GM21423 (cell line): ENCODE measurements around the gene TIGD3.

Source experiments
- ATAC-seq: cut with Tn5 transposase; IDR thresholded peaks from one replicate; pipeline ENCODE4 v1.9.1; 2021; ENCODE audit warnings: mild to moderate bottlenecking, moderate library complexity; ENCODE audit not compliant: unreplicated experiment

The TIGD3 gene, protein sequence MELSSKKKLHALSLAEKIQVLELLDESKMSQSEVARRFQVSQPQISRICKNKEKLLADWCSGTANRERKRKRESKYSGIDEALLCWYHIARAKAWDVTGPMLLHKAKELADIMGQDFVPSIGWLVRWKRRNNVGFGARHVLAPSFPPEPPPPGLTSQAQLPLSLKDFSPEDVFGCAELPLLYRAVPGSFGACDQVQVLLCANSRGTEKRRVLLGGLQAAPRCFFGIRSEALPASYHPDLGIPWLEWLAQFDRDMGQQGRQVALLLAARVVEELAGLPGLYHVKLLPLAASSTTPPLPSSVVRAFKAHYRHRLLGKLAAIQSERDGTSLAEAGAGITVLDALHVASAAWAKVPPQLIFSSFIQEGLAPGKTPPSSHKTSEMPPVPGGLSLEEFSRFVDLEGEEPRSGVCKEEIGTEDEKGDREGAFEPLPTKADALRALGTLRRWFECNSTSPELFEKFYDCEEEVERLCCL

DNA sequence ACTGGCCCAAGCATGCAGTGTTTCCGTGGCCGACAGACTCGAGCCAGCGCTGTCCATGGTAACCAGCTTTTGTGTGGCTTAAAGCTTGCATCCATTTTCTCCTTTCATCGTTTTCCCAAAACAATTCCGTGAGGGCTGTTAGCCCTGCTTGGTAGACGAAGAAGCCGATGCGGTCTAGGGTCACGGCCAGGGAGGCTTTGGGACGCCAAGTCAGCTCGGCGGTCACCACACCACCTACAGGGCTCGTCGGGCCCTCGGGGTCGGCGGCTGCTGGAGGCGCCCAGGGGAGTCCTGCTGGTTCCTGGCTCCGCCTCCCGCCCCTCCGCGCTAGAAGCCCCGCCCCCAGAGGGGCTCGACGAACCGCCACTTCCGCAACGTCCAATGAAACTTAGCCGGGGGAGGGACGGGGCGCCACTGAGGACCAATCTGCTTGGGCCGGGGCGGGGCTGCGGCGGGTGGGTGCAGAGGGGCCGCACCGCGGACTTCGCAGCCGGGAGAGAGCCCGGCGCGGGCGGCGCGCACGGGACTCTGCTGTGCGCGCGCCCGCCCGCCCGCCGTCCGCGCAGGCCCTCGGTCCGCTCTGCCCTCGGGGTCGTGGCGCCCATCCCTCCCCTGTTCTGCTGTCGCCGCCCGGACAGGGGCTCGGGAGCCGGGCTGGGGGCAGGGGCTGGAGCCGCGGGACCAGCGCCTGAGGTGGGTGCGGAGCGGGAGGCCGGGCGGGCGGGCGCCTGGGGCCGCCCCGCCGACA, at the start of gene TIGD3:
TSS of gene TIGD3 (plus strand) at position 487 of the 748 bp plus-strand sequence. CDS start 1,058 bp downstream, outside the sequence.
- ATAC-seq: peak; percentile 83

DNA sequence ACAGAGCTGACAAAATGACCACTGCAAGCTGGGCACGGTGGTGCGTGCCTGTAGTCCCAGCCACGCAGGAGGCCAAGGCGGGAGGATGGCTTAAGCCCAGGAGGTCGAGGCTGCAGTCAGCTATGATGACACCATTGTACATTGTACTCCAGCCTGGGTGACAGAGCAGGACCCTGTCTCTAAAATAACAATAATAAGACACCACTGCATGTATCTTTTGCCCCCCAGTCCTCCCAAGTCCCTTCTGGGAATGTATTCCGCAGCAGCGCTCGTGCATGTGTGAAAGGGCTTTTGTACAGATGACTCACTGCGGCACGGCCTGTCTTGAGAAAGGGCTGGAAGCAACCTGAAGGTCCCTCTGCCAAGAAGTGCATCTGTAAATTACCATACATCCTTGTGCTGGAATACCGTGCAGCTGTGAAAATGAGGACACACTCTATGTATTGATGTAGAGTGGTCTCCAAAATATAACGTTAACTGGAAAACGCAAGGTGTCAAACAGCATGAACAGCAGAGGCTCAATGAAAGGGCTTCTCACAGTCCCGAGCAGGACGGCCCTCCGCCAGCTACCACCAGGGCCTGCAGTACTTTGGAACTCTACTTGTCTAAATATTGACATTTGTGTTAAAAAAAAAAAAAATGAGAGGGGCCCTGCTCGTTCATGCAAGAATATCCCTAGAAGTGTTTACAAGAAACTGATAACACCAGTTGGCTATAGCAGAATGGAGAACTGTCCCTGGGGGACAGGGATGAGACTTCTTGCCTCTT, 48.9 kb upstream of the TIGD3 start:
- no peak for ATAC-seq

DNA sequence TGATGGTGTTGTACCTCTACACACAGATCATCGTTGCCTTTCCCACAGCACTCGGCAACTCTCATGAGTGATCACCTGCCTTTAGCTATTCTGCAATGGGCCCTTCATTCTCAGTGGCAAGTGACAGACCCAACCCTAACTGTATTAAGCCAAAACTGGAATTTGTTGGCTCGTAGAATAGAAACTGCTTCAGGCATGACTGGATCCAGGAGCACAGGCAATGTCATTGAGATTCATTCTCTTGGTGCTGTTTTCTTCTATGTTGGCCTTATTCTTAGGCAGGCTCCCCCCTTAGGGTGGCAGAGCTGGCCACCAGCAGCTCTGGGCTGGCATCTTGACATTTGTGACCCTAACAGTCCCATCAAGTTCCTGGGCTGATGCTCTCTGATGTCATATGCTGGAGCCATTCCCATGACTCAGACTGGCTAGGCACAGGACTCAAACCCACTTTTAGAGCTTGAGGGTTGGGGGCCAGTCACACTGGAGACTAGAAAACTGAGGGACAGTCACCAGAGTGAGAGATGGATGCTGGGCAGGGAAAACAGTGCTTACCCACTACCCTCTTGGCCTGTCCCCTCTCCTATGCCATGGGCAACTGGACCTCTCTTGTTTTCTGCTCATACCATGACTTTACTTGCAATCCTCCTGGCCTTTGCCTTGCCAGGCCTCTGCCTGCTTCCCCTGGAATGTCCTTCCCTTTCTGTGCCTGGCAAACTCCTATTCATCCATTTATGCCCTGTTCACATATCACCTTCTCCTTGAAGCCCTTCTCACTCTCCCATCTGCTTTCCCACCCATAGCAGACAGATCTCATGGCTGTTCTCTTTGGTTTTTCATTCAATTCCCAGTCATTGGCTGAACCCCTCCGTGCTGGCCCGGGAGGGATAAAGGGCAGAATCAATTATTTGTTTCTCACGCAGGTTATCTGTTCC, 47.0 kb upstream of the TIGD3 start:
- no peak for ATAC-seq

DNA sequence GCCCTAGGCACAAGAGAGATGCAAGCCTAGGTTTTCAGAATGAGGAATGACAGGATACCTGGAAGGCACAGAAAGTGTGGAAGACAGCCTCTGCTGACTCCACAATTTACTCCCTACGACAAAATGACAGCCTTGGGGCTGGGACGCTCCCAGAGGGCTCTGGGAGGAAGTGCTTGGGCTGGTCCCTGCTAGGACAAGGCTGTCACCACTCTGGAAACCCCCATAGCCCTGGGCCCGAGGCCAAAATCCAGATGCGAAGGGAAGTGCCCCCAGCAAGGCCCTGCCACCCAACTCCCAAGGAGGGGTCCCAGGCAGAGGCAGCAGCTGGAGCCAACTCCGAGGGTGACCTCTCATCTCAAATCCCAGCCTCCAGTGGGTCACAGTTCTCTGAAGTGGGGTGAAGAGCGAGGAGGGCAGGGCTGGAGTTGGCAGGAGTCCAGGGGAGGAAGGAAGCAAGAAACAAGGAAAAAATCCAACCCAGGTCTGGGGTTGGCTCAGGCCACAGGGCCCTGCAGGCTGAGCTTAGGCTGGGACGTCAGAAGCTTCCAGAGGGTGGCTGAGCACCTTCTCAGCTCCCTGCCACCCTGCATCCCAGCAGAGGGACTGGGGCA, 46.2 kb upstream of the TIGD3 start:
- no peak for ATAC-seq

DNA sequence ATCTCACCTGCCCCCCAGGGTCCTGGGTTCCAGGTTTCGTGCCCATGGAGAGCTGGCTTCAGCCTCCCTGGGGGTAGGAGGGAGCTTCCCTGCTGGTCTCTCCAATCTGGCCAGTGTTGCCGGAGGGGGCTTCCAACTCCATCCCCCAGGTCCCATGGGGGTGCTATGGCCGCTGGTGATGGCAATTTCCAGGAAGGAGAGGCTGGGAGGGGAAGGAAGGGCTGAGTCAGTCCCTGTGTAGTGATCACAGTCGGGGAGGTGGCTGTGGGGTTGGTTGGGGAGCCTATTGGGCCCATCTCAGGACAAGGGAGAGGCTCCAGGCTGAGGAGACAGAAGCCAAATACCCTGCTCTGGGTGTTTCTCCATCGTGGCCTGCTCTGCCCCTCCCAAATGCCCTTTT, 45.5 kb upstream of the TIGD3 start:
- no peak for ATAC-seq

DNA sequence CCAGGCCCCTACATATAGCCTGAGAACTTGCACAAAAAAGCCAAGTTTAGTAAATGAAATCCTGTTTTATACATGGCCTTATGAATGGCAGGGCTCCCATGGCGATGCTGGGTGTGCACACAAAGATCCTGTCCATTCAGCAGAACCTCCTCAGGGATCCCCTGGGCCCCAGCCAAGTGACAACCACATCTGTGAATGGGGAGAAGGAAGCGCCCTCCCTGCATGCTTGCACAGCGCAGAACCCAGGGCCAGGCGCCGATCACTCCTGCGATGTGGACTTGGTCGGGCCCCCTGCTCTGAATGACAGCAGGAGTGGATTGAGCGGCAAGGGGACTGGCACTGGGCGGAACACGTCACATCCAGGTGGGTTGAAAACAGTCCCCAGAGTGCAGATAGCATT, 44.3 kb upstream of the TIGD3 start:
- ATAC-seq: no peak

DNA sequence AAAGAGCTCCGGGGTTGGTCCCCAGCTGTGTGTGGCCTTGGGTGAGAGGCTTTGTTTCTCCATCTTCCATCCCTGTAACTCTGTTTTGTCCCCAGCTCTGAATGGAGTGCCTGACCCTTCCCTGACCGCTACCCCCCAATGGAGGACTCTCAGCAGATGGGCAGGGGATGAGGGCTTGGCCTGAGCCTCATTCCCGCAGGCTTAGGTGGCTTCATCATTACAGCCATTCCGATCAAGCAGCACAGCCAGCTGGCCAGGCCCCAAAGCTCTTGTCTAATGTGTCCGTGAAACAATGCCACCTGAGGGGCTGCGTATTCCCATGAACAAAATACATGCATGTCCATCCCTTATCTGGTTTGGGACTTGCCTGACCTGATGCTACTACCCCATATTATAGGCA, 43.8 kb upstream of the TIGD3 start:
- no peak for ATAC-seq

DNA sequence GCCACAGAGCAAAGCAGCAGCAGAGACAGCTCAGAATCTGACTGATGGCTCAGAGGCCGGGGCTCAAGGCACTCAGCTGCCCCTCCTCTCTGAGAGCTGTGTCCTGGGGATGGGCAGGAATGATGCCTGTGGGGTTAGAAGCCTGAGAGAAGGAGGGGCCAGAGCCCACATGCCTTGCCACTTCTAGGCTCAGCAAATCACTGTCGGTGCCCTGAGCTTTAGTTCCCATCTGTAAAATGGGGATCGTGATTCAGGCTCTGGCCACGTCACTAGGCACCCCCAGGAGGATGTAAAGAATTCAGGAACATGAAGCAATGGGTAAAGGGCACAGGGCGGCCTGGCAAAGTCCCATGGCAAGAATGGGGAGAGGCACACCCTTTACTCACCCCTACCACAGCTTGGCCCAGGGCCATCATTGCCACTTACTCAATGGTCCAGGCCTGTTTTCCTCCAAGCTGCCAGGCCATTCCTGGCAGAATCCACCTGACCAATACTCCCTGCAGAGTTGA, 43.3 kb upstream of the TIGD3 start:
- ATAC-seq: no peak

DNA sequence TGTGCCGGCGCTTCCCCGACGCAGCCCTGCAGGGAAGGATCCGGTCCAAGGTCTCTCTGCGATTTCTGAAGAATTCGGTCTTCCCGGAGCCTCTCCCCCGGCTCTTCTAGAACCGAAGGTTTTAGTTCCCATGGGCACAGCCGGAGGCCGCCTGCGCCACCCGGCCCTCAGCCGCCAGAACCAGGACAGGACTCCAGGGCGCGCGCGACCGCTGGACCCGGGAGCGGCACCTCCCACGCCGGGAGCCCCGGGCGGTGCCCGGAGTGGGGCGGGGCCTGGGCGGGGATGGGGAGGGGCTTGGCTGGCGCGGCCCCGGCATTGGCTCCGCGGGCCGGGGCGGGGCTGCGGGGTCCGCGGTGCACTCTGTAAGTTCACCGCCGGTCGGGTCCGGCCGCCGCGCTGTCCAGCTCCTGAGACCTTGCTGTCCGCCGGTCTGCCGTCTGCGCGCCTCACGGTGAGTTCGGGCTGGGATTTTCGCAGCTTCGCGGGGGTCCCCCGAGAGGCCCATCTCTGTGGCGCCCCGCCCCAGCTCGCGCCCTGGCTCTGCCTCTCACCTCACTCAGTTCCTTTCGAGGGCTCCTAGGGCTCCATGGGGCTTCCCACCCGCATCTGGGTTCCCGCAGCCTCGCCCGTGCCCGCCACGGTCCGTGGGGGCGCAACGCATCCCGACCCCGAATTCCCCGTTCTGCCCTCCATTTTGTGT, 39.9 kb upstream of the TIGD3 start, which contains the start of gene CDC42EP2:
TSS of gene CDC42EP2 (plus strand) at position 366 of the 703 bp plus-strand sequence. CDS start 6,033 bp downstream, outside the sequence.
- ATAC-seq: peak; percentile 72

DNA sequence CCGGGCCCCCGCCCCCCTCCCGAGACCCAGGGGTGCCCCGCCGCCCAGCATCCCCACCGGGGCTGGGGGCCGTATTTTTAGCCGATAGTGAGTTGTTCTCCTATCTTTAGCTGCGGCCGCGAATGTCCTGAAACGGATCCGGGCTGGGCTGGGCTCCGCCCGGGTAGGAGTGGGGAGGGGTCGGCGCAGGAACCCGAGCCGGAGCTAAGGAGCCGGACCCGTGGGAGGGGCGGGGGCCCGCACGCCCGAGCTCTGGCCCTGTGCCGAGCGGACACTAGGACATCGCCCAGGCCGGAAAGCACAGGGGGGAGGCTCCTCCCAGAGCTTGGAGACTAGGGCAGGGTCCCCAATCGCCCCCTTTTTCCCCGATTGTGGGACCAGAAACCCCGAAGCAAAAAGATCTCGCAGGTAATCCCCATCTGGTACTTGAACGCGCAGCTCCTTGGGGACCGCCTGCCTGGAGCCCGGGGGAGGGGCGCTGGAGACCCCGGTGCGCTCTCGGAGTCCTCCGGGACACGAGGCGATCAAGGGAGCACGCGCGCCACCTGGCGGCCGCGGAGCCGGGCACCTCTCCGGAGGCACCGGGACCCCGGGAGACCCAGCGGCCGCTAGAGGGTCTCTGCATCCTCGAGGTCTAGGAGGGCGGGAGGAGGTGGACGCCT, 39.2 kb upstream of the TIGD3 start:
- ATAC-seq: peak; percentile 44

DNA sequence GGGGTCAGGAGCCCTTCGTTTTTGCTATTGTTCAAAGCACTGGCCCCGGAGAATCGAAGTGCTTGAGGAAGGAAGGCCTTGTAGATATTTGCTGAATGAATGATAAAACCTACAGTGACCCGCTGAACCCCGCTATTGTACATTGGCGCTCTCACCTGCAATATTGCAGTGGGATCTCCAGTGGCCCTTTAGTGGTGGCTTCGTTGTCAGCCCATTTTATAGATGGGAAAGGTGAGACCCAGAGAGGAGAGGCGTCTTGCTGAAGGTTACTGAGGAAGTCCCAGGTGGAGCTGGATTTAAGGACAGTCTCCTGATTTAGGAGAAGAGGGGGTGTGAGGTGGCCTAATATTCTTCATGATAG, 38.7 kb upstream of the TIGD3 start:
- no peak for ATAC-seq

DNA sequence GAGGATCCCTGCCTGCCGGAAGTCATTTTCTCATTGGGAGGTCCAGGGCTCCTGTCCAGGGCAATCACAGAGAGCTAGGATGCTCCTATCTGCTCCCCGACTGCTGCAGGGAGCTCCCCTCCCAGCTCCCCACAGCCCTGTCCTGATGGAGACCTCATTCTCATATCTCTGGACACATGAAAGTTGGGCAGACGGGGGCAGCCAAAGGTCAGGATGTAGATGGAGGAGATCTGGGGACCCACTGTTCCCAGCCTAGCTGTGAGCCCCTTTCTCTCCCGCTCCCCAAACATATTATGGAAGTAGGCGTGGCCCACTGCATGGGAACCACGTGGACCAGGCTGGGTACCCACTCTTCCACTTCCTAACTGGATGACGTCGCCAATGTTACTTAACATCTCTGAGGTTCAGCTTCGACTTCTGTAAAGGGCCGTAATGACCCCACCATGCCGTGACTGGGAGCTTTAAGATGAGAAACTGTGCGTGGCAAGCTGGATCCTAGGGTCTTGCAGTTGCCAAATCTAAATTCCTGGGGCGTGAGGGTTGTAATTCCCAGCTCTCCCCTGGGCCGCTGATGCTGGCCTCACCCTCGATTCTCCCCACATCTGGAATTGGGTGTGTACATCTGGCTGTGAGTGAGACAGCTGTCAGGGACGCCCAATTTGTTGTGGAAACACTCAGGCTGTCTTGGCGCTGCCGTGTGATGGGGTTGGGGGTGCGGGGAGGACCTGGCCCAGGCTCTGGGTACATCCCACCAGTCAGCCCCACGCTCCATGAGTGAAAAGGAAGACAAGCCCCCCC, 38.1 kb upstream of the TIGD3 start:
- no peak for ATAC-seq

DNA sequence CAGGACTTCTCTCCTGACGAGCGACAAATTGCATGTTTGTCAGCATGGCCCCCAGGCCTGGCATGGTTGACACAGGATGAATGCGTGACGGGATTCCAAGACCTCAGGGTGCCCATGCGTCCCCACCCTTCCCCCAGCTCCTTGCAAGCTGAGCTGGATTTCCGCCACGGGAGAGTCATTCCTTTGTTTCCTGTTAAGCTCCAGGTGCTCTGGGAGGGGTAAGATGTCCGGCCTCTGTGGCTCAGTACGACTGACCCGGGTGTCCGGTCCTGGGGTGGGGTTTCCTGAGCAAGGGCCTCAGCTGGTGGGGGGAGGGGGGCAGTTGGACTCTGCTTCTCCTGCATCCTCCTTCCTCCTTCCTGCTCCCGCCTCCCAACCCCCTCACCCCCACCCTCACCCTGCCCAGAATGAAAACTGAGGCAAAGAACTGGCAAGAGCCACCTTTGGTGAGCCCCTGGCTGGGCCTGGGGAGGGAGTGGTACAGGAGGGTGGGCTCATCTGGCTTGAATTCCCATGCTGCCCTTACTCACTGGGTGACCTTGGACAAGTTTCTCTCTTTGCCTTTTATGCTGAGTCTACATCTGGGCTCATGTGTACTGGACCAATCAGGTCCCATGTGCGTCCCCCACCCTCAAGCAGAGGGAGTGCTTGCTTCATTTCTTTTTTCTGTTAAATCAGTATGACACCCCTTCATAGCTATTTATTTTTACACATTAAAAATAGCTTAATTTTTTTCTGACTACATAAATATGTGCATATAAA, 37.3 kb upstream of the TIGD3 start:
- no peak for ATAC-seq

DNA sequence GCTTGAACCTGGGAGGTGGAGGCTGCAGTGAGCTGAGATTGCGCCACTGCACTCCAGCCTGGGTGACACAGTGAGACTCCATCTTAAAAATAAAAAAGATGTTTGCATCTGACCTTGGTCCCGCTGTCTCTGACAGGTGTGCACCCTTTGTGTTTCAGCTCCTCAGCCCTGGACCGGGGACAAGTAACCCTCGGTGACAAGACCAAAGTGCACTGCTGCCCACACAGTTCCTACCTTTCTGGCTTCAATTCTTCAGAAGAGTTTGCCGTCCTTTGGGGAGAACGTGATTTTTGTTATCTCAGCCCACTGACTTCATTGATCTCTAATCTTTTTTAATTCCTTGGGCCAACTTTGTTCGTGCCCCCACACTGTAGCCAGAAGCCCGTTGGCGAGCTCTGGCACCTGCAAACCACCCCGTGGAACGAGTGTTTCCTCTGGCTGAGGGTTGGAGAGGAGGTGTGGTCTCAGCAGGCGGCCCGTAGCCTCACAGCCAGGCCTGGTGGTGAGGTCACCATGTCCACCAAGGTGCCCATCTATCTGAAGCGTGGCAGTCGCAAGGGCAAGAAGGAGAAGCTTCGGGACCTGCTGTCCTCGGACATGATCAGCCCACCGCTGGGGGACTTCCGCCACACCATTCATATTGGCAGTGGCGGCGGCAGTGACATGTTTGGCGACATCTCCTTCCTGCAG, 34.0 kb upstream of the TIGD3 start:
- ATAC-seq: no peak

DNA sequence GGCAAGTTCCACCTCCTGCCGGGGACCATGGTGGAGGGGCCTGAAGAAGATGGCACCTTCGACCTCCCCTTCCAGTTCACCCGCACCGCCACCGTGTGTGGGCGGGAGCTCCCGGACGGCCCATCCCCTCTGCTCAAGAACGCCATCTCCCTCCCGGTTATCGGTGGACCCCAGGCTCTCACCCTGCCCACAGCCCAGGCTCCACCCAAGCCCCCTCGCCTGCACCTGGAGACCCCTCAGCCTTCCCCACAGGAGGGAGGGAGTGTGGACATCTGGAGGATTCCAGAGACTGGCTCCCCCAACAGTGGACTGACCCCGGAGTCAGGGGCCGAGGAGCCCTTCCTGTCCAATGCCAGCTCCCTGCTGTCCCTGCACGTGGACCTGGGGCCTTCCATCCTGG, 33.5 kb upstream of the TIGD3 start:
- ATAC-seq: no peak

DNA sequence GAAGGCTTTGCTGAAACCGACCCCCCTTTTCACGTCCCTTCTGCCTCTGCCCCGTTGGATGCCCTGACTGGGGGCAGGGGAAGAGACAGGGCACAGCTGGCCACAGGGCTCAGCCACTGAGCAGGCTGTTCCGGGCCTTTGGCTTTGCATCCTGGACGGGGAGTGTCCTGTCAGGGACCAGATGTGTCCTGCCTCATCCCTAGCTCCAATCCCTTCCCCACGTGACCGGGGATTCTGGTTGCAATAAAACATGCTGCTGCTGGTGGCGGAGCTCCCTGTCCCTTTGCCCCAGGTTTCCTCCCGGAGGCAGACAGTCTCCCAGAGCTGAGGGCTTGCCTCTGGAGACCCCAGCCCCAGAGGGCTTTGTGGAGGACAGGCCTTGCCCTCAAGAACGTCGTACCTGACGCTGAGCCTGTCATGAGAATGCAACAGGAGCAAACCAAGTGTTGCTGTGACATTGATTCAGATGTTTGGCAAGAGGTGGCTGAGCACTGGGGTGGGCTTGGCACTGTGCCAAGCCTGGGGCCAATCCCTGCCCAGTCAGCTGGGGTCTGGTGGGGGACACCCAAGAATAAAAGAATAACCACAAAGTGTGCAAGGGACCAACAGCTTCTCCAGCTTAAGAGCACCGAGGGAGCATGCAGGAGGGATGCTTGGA, 32.6 kb upstream of the TIGD3 start:
- ATAC-seq: no peak
